Gastrocnemius medialis (tissue), 4 donors: ENCODE measurements around the gene LAMTOR2.

Experiments used
- CTCF ChIP-seq, 5 experiments: fragments of 450-650 bp in 3 of 5; fragments of 200-600 bp in 2 of 5; sonication (generic) in 2 of 5; IDR thresholded peaks in 4 of 5; conservative IDR thresholded peaks in 1 of 5; 1 replicate in 4 of 5; 2 replicates in 1 of 5; pipeline ENCODE4 v1.5.1; 2016 to 2019; ENCODE audit warnings: antibody characterized with exemption in 5 of 5, mild to moderate bottlenecking in 3 of 5, moderate library complexity in 3 of 5
- POLR2A ChIP-seq, 2 donors: fragments of 450-650 bp; IDR thresholded peaks; one replicate each; pipeline ENCODE4 v1.6.1; 2017; ENCODE audit warnings: antibody characterized with exemption in 2 of 2, mild to moderate bottlenecking in 2 of 2, moderate library complexity in 2 of 2

- no peak for TF ChIP-seq CTCF (IDR thresholded peaks at IDR 0.05 in 4 of 5, conservative IDR thresholded peaks at IDR 0.05 in 1 of 5)
- TF ChIP-seq POLR2A (IDR thresholded peaks at IDR 0.05) = no peak
Measured at GRCh38 chr1:156070548-156070947, 16.0 kb downstream of the LAMTOR2 start.
